ENCODE data around the gene LENG9.
"Not testable (repeated sequence)": the region's sequence is repeated elsewhere in the genome, so short reads cannot be mapped to it uniquely, and the experiment has no call there.

Gene LENG9

DNA sequence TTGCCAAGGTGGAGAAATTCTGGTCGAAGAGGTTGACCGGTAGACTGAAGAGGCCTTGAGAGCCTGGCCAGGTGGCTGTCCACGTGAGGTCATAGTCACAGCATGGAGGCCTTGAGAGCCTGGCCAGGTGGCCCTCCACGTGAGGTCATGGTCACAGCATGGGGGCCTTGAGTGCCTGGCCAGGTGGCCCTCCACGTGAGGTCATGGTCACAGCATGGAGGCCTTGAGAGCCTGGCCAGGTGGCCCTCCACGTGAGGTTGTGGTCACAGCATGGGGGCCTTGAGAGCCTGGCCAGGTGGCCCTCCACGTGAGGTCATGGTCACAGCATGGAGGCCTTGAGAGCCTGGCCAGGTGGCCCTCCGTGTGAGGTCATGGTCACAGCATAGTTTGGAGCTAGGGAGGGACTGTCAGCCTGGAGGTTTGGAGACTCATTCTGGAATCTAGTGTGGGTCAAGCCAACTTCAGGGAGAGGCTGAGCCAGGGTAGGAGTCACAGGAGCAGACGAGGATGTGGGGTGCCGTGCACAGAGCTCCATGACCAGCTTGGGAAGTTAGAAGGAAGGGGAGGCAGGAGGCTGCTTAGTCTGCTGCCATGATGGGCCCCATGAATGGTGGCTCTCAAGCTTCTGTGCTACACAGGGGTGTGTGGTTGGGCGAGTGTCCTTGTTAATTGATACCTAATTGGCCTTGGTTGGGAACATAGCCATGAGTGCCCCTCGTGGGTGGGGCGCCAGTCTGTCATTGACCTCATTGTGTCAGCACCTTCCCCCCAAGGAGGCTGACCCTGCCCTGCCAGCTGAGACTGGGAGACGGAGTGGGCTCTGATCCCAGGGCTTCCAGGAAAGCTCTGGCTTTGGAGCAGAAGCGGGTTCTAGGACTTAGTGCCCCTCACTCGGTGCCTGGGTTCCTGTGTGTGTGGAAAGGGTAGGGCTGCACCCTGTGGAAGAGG is 4.0 kb downstream of the LENG9 start:
- no peak for DNase-seq (ENCODE audit: low spot score)

DNA sequence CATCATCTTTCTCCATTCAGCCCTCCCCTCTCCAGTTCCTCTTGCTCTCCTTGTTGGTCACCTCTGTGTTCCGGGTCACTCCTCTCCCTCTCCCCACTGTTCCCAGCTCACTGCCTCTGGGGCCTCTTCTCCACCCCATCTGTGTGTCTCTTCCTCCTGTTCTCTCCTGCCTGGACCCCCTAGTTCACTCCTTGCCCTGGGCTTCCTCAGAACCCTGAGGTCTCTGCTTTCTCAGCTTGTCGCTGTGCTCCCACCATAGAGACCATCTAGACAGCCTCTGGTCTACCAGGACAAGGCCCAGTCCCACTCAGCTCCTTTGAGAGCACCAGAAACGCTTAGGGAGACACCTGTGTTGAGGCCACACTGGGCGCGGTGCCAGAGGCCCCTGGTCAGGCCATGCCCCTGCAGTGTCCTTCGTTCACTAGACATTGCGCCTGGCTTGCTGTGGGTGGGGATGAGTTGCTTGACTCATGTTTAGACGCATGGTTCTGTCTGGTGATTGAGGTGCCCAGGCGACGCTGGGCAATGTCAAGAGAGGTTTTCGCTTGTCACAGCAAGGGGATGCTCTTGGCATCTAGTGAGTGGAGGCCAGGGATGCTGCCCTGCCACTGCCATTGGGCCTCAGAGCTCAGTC is 4.8 kb downstream of the LENG9 start:
- DNase-seq (ENCODE audit: low spot score) = no peak

DNA sequence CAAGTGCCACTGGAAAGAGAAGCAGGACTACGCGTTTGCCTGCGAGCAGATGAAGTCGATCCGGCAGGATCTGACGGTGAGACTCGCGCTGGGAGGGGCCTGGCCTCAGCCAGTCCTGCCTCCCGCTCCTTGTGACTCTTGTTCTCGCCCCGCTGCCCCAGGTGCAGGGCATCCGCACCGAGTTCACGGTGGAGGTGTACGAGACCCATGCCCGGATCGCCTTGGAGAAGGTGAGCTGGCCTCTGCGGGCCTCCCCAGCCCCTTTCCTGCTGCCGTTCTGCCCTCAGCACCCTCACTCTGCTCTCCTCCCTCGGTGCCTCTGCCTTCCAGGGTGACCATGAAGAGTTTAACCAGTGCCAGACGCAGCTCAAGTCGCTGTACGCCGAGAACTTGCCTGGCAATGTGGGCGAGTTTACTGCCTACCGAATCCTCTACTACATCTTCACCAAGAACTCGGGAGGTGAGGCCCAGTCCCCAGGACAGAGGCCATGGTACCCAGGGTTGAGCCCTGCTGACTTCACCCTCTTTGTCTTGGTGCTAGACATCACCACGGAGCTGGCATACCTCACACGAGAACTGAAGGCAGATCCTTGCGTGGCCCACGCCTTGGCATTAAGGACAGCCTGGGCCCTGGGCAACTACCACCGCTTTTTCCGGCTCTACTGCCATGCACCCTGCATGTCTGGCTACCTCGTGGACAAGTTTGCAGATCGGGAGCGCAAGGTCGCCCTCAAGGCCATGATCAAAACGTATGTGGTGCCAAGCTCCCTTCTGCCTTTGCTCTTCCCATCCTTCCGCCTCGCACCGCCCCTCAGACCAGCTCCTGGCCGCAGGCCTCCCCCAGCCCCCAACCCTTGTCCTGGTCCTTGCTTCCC is 5.6 kb downstream of the LENG9 start:
- DNase-seq (ENCODE audit: low spot score) = no peak

DNA sequence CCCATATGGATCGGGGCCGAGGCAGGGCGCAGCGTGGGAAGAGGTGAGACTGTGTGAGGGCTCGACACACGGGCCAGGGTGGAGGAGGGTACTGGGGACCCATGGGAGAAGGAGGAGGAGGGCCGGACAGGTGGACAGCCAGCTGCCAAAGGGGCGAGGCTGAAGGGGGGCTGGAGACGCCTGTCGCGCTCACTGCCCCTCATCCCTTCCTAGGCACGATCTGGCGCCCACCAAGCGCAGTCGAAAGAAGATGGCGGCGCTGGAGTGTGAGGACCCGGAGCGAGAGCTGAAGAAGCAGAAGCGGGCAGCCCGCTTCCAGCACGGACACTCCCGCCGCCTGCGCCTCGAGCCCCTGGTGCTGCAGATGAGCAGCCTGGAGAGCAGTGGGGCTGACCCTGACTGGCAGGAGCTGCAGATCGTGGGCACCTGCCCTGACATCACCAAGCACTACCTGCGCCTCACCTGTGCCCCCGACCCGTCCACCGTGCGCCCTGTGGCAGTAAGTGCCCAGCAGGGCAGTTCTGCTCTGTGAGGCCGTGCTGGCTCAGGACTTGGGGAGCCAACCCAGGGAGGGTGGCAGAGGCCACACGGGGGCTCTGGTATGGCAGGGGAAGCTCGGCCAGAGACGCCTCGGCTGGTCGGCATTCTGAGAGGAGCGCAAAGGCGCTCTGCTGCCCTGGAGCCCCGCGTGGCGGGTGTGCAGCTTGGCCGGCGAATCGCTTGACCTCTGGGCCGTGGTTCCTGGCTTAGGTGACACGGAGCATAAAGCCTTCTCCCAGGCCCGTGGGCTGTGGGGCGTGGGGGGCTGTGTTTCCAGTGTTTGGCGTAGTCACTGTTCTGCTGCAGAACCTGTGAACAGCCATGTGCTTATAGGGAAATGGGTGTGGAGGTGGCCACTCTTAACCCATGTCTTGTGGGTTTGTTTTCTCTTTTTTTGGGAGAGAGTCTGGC is 6.9 kb downstream of the LENG9 start:
- no peak for DNase-seq (ENCODE audit: low spot score)

DNA sequence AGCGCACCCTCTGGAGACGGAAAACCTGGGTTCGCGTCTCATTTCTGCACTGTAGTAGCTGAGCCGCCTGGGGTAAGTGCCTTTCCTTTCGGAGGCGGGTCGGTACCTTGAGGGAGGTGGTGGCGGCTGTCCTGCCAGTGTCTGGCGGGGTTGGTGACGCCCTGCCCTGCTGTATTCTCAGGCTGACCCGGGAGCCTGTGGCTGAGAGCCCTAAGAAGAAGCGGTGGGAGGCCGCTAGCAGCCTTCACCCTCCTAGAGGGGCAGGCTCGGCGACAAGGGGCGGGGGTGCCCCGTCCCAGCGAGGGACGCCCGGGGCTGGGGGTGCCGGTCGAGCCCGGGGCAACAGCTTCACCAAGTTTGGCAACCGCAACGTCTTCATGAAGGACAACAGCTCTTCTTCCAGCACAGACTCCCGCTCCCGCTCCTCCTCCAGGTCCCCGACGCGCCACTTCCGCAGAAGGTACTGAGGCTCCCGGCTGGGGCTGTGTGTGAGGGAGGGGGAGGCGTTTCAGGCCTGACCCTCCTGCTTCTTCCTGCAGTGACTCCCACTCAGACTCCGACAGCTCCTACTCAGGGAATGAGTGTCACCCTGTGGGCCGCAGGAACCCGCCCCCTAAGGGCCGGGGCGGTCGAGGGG is 7.7 kb downstream of the LENG9 start:
- no peak for DNase-seq (ENCODE audit: low spot score)

DNA sequence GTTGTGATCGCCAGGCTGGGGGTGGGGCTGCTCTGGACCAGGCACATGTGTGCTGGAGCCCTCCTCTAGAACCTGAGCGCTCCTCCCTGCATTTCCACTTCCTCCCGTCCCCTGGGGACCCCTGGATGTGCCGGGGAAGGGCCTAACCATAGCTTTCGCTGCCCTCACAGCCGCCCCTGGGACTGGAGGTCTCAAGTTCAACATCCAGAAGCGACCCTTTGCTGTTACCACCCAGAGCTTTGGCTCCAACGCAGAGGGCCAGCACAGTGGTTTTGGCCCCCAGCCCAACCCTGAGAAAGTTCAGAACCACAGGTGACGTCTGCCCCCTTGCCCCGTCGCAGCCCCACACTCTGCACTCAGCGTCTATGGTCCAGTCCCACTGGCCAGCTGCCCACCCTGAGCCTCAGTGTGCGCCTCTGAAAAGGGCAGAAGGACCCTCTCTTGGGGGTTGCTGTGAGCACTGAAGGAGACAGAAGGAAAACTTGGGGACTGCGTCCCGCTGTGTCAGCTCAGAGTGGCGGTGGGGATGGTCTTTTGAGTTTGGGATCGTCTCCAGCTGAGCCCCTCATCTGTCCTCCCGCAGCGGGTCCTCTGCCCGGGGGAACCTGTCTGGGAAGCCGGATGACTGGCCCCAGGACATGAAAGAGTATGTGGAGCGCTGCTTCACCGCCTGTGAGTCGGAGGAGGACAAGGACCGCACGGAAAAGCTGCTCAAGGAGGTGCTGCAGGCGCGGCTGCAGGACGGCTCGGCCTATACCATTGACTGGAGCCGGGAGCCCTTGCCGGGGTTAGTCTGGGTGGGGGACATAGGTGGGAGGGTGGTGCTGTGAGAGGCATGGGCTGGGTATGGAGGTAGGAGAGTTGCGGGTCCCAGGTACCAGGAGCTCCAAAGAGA is 8.6 kb downstream of the LENG9 start:
- no peak for DNase-seq (ENCODE audit: low spot score)

DNA sequence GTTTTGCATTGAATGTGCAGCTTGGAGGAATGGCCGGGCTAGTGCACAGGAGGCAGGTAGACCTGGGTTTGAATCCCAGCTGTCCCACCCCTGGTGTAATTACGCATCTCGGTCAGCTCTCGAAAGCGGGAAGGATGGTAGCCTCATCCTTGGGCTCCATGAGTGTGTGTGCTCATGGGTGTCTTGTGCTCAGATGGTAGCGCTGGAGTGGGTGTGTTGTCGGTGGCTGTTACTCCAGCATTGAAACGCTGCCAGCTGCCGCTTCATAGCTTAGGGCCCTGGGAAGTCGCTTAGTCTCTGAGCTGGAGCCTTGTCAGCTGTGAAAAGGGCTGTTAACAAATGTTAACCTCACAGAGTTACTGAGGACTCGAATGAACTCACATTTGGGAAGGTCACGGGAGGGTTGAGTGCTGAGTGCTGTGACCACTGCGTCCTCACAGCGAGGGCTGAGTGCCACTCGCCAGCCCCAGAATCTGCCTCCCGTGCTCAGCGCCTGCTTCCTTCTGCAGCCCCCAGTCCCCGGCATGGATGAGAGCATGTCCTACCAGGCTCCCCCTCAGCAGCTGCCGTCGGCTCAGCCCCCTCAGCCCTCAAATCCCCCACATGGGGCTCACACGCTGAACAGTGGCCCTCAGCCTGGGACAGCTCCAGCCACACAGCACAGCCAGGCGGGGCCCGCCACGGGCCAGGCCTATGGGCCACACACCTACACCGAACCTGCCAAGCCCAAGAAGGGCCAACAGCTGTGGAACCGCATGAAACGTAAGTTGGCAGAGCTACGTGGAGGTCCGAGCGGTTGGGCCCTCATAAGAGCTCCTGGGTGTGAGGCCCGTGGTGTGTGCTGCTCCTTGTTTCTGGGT is 9.4 kb downstream of the LENG9 start:
- no peak for DNase-seq (ENCODE audit: low spot score)

DNA sequence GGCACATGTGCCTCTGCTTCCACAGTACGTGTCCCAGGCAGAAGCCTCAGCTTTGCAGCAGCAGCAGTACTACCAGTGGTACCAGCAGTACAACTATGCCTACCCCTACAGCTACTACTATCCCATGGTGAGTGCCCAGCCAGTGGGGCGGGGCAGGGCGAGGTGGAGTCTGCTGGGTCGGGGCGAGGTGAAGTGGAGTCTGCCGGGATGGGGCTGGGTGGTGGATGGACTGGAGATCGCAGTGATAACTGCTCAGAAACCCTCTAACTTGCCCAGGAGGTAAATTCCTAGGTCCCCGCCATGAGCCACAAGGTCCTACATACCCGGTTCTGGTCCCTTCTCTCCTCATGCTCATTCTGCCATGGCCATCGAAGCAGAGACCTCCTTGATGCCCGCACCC is 11.0 kb downstream of the LENG9 start:
- DNase-seq (ENCODE audit: low spot score) = no peak

DNA sequence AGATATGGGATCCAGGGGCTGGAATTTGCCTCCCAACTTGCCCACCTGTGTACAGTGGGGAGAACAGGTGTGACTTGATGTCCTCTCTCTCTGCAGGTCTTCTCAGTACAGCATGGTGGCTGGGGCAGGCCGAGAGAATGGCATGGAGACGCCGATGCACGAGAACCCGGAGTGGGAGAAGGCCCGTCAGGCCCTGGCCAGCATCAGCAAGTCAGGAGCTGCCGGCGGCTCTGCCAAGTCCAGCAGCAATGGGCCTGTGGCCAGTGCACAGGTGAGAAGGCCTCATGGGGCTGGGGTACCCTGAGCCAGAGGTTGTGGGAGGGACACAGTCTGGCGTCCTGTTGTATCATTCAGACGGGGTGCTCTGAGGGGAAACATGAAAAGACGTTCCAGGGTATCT is 11.6 kb downstream of the LENG9 start:
- DNase-seq (ENCODE audit: low spot score) = no peak

DNA sequence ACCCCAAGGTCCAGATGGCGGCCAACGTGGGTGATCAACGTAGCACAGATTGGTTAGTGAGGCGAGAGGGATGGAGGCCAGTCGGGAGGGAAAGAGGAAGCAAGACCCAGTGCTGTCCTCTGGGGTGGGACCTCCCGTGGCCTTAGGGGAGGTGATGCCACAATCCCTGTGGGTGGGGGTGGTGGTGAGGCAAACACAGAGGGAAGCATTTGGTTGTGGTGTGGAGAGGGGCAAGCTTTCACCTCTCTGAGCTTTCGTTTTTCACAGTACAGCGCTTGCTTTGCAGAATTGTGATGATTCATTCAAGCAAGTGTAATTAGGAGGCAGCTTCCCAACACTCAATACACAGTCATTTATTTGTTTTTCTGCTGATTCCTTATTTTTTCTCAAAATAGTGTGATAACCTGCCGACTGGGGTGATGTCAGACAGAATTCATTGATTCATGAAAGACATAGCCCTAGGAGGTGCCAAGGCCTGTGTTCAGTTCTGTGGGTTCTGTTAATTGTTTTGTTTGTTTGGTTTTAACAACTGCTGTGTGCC is 12.2 kb downstream of the LENG9 start:
- DNase-seq (ENCODE audit: low spot score) = no peak

DNA sequence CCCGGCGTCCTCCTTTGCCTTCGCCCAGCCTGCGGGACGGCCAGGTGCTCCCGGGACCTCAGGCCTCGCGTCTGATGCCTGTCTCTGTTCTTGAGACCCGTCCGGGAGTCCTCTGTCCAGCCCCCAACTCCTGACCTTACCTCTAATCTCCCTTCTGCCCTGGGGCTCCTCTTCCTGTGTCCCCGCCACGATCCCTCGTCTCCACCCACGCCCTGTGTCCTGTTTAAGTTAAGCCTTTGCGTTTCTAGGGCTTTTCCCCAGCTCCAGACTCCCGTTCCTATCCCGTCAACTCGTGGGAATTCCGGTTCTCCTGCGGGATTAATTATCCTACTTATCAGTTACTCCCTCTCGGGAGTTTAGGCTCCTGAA is 13.9 kb downstream of the LENG9 start:
- no peak for DNase-seq (ENCODE audit: low spot score)

DNA sequence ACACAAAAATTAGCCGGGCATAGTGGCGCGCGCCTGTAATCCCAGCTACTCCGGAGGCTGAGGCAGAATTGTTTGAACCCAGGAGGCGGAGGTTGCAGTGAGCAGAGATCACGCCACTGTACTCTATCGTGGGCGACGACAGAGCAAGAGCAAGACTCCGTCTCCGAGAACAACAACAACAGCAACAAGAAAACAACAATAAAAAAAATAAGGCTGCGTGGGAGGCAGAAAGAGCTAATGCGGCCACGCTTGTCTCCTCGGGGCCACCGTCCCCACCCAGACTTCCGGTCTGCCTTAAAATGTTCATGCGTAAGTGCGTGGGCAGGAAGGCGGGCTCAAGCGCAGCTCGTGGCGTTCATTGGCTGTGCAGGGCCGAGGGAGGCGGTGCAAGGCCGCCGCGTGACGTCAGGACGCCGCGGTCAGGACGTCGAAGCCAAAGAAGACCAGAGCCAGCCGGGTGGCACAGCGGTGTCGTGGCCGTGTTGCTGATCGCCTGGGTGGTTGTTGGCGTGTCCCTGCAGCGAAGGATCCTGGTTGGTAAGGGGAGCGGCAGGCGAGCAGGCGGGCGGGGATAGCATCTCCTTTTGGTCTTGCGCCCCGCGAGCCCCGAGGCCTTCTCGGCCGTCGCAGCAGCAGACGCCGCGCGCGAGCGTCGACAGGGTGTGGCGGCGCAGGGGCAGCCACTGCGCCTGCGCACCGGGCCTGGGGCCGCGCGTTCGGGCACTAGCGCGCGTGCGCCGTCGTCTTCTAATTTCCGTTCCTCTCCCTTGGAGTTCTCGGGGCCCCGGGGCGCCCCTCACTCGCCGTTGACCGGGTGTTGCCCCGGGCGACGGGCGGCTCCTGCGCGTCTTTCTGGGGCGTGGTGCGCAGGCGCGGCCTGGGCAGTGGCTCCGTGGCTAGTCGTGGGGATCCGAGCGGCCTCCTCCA is 14.5 kb downstream of the LENG9 start, which contains the start of gene LENG8:
TSS of gene LENG8 (plus strand) at position 426 of the 927 bp plus-strand sequence. CDS start 2,146 bp downstream, outside the sequence.
- peak; percentile 99 for DNase-seq (ENCODE audit: low spot score)

DNA sequence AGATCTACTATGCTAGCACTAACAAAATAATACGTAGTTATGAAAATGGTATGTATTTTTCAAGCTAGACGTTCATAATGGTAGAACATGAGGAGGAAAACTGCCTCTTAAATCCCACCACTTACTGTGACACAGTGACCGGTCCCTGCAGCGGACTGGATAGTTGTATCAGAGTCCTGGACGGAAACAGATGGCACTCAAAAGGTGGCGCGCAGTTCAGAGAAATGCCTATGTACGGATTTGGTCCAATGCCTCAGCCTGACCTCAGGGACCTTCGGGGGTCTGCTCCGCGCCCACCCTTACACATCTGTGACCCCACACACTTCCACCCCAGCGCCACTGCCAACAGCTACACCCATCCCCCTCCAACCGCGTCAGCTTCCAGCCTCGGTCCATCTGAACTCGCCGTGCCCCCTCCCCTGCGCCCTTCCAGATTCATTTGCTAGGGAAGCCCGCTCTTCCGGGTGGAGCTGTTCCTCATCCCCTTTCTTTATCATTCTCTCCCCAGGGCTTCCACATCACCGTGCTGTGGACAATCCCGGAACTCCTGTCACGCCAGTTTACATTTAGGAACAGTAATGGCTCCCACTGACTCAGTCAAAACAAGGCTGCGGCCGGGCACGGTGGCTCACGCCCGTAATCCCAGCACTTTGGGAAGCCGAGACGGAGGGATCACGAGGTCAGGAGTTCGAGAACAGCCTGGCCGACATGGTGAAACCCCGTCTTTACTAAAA is 15.4 kb downstream of the LENG9 start:
- peak; percentile 81 for DNase-seq (ENCODE audit: low spot score)

DNA sequence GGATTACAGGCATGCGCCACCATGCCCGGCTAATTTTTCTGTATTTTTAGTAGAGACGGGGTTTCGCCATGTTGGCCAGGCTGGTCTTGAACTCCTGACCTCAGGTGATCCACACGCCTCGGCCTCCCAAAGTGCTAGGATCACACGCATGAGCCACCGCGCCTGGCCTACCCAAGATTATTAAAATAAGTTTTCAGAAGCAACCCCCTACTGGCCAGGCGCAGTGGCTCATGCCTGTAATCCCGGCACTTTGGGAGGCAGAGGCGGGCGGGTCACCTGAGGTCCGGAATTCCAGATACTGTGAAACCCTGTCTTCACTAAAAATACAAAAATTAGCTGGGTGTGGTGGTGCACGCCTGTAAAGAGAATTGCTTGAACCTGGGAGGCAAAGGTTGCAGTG is 17.2 kb downstream of the LENG9 start:
- not testable (repeated sequence) for DNase-seq (ENCODE audit: low spot score)

DNA sequence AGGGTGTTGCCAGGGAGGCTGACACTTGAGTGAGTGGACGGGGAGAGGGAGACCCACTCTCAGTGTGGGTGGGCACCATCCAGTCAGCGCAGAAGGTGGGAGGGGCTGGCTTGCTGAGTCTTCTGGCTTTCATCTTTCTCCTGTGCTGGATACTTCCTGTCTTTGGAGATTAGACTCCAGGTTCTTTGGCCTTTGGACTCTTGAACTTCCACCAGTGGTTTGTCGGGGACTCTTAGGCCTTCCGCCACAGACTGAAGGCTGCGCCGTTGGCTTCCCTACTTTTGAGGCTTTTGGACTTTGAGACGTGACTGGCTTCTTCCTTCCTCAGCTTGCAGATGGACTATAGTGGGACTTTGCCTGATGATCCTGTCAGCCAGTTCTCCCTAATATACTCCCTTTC is 18.8 kb downstream of the LENG9 start:
- no peak for DNase-seq (ENCODE audit: low spot score)

DNA sequence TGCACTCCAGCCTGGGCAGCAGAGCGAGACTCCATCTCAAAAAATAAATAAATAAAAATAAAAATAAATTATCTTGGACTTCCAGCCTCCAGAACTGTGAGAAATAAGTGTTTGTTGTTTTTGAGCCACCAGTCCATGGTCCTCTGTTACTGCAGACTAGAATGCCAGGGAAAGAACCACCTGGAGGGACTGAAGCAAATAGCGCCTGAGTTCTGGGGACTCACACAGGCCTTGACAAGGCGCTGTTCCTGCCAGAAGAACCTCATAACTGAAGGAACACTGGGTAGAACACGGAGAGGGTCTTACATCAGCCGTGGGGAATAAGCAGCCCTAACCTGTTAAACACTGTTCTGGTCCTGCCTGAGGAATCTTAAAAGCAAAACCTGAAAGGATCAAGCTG is 22.9 kb downstream of the LENG9 start:
- DNase-seq (ENCODE audit: low spot score) = no peak
